Measurements from ENCODE around the gene PTEN.

- TF ChIP-seq CTCF (IDR thresholded peaks at IDR 0.05; ENCODE audit: low read depth, low read length) (no peak), EZH2phosphoT487 (IDR thresholded peaks at IDR 0.05; ENCODE audit: low read depth) (no peak)
Observed at GRCh38 chr10:87838650-87839049, 24.8 kb upstream of the PTEN start.
